Endodermal cell (in vitro differentiated cells): ENCODE measurements around the gene C2orf68. TPM values are rescaled to one million over a fixed set of nuclear protein-coding genes. Genes with fewer than 3 reads are reported as not detected.
A peak's percentile ranks its signal among the peaks of the same experiment; 100 is the strongest.

Experiments used
- DNase-seq: peaks from one replicate; pipeline ENCODE4 v3.0.0-alpha.2; 2017
- H3K27ac ChIP-seq: 2 replicates; pipeline ENCODE4 v1.5.1; 2013; ENCODE audit warnings: mild to moderate bottlenecking, low read depth, low read length, moderate library complexity
- H3K27me3 ChIP-seq: 2 replicates; pipeline ENCODE4 v1.6.1; 2013; ENCODE audit warnings: mild to moderate bottlenecking, low read length, moderate library complexity; ENCODE audit not compliant: insufficient read depth, control insufficient read depth, poor library complexity, severe bottlenecking
- H3K36me3 ChIP-seq: 2 replicates; pipeline ENCODE4 v1.7.0; 2013; ENCODE audit warnings: mild to moderate bottlenecking, low read length, moderate library complexity; ENCODE audit not compliant: control insufficient read depth, insufficient read depth
- H3K4me1 ChIP-seq: one replicate; pipeline ENCODE4 v1.7.0; 2013; ENCODE audit warnings: low read length; ENCODE audit not compliant: control insufficient read depth, insufficient read depth
- H3K4me3 ChIP-seq: 2 replicates; pipeline ENCODE4 v1.5.1; 2013; ENCODE audit warnings: mild to moderate bottlenecking, low read length, moderate library complexity
- H3K9ac ChIP-seq: 2 replicates; pipeline ENCODE4 v1.6.1; 2013; ENCODE audit warnings: mild to moderate bottlenecking, low read length, moderate library complexity; ENCODE audit not compliant: poor library complexity, severe bottlenecking; ENCODE audit errors: extremely low read depth
- H3K9me3 ChIP-seq: 2 replicates; pipeline ENCODE4 v1.6.1; 2013; ENCODE audit warnings: mild to moderate bottlenecking, low read length, moderate library complexity; ENCODE audit not compliant: control insufficient read depth
- H3K27ac Mint-ChIP-seq: 2 replicates; pipeline ENCODE4 v1.8.0; 2020; ENCODE audit warnings: mixed read lengths
- H3K27me3 Mint-ChIP-seq: 2 replicates; pipeline ENCODE4 v1.8.0; 2021; ENCODE audit warnings: mild to moderate bottlenecking, mixed read lengths; ENCODE audit not compliant: insufficient read depth
- H3K36me3 Mint-ChIP-seq: 2 replicates; pipeline ENCODE4 v1.8.0; 2020; ENCODE audit warnings: low read depth, mixed read lengths
- H3K4me1 Mint-ChIP-seq: 2 replicates; pipeline ENCODE4 v1.8.0; 2020; ENCODE audit warnings: mixed read lengths
- H3K4me3 Mint-ChIP-seq: 2 replicates; pipeline ENCODE4 v1.8.0; 2020; ENCODE audit warnings: mild to moderate bottlenecking, moderate library complexity, mixed read lengths
- H3K9me3 Mint-ChIP-seq: 2 replicates; pipeline ENCODE4 v1.8.0; 2020; ENCODE audit warnings: mild to moderate bottlenecking, mixed read lengths
- WGBS, 2 experiments: methylation state at CpG; one replicate each; pipeline versions ENCODE4 v1.1.5 to v1.1.7; 2013; ENCODE audit warnings: missing lambda C conversion rate in 2 of 2, mixed read lengths in 1 of 2; ENCODE audit not compliant: insufficient coverage in 1 of 2, insufficient read length in 1 of 2; 5-methylcytosine and 5-hydroxymethylcytosine counted together
- total RNA-seq, 2 donors: library from RNA; stranded (reverse); fragmentation: NEBNext Ultra II Directional in 1 of 2; extraction: Animal tissue kit (Norgen Biotek cat#: 25700) in 1 of 2; gene quantifications; 2 replicates in 1 of 2; 3 replicates in 1 of 2; pipeline ENCODE4 v1.2.1, GENCODE V29; 2021
- TF ChIP-seq, protein P1 (sequence below): fragments of 200-600 bp; sonication (generic); conservative IDR thresholded peaks from 2 replicates; pipeline ENCODE4 v1.5.0; 2021; ENCODE audit warnings: antibody characterized with exemption, mild to moderate bottlenecking

The C2orf68 gene
- total RNA-seq, 2 donors from 2014 or later = 63.2 to 66.5 TPM

- WGBS, 2 experiments = 60% methylated on average over 3 of the region's 3 CpGs; no CpG with 5 or more reads in 1 of the 2 experiments
- Histone ChIP-seq H3K27me3 (no peaks in the 10 kb centered on the region), H3K9ac (no peak overlapping the region), H3K4me1 (peaks cover 16% of the 10 kb centered on the region), H3K4me3 (peak overlapping the region; percentile 87), H3K27ac (no peak overlapping the region), H3K9me3 (no peaks in the 10 kb centered on the region), H3K36me3 (peaks cover 18% of the 10 kb centered on the region)
- H3K4me3 Mint-ChIP-seq = peak overlapping the region; percentile 85
- H3K36me3 Mint-ChIP-seq = peaks cover 7% of the 10 kb centered on the region
- no peaks in the 10 kb centered on the region for H3K9me3 Mint-ChIP-seq
- H3K4me1 Mint-ChIP-seq = peaks cover 51% of the 10 kb centered on the region
- TF ChIP-seq, protein P1, sequence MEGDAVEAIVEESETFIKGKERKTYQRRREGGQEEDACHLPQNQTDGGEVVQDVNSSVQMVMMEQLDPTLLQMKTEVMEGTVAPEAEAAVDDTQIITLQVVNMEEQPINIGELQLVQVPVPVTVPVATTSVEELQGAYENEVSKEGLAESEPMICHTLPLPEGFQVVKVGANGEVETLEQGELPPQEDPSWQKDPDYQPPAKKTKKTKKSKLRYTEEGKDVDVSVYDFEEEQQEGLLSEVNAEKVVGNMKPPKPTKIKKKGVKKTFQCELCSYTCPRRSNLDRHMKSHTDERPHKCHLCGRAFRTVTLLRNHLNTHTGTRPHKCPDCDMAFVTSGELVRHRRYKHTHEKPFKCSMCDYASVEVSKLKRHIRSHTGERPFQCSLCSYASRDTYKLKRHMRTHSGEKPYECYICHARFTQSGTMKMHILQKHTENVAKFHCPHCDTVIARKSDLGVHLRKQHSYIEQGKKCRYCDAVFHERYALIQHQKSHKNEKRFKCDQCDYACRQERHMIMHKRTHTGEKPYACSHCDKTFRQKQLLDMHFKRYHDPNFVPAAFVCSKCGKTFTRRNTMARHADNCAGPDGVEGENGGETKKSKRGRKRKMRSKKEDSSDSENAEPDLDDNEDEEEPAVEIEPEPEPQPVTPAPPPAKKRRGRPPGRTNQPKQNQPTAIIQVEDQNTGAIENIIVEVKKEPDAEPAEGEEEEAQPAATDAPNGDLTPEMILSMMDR = no peak
- H3K27ac Mint-ChIP-seq = peak overlapping the region; percentile 91
- no peak for DNase-seq
- H3K27me3 Mint-ChIP-seq = no peaks in the 10 kb centered on the region
Observed at GRCh38 chr2:85577063-85577385, 34.8 kb downstream of the C2orf68 start.

DNA sequence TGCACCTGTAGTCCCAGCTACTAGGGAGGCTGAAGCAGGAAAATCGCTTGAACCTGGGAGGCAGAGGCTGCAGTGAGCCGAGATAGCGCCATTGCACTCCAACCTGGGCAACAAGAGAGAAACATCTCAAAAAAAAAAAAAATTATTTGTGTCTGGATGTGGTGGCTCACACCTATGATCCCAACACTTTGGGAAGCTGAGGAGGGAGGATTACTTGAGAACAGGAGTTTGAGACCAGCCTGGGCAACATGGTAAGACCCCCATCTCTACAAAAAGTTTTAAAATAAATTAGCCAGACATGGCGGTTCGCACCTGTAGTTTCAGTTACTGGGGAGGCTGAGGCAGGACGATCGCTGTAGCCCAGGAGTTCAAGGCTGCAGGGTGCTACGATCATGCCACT, 36.1 kb downstream of the C2orf68 start:
- TF ChIP-seq, protein P1 = no peak
- DNase-seq = no peak
- Histone ChIP-seq H3K27me3 (peaks cover 4% of the 10 kb centered on the region), H3K4me1 (peaks cover 16% of the 10 kb centered on the region), H3K9ac (no peak overlapping the region), H3K4me3 (no peak overlapping the region), H3K27ac (no peak overlapping the region), H3K36me3 (peaks cover 5% of the 10 kb centered on the region), H3K9me3 (no peaks in the 10 kb centered on the region)
- WGBS, 2 experiments = 90 to 93% methylated on average over 1 to 8 of the region's 8 CpGs
- no peak overlapping the region for H3K27ac Mint-ChIP-seq
- H3K27me3 Mint-ChIP-seq = peaks cover 9% of the 10 kb centered on the region
- no peak overlapping the region for H3K4me3 Mint-ChIP-seq
- no peaks in the 10 kb centered on the region for H3K36me3 Mint-ChIP-seq
- H3K4me1 Mint-ChIP-seq = peaks cover 48% of the 10 kb centered on the region
- H3K9me3 Mint-ChIP-seq = no peaks in the 10 kb centered on the region

GRCh38 chr2:85566265-85566664, 45.6 kb downstream of the C2orf68 start:
- Mint-ChIP-seq H3K27me3 (peaks cover 17% of the 10 kb centered on the region), H3K27ac (no peak overlapping the region), H3K9me3 (no peaks in the 10 kb centered on the region), H3K4me3 (no peak overlapping the region), H3K4me1 (no peaks in the 10 kb centered on the region), H3K36me3 (no peaks in the 10 kb centered on the region)
- 86 to 94% methylated on average over 3 to 4 of the region's 4 CpGs for WGBS, 2 experiments
- no peak overlapping the region for H3K4me3 ChIP-seq
- H3K4me1 ChIP-seq = no peaks in the 10 kb centered on the region
- peaks cover 18% of the 10 kb centered on the region for H3K27me3 ChIP-seq
- H3K9ac ChIP-seq = no peak overlapping the region
- TF ChIP-seq, protein P1 = no peak
- H3K9me3 ChIP-seq = no peaks in the 10 kb centered on the region
- DNase-seq = no peak
- no peak overlapping the region for H3K27ac ChIP-seq
- H3K36me3 ChIP-seq = no peaks in the 10 kb centered on the region
